Liver (tissue), 4 donors: Measurements from ENCODE around the gene COX17. TPM values are rescaled to one million over a fixed set of nuclear protein-coding genes. Genes with fewer than 3 reads are reported as not detected.

ENCODE experiments used
- polyA plus RNA-seq, 2 donors: library from polyadenylated mRNA; stranded (reverse) in 1 of 2; unstranded in 1 of 2; fragments of 200-250 nt in 1 of 2; fragments of >200 nt in 1 of 2; fragmentation: Nextera tagmentation in 1 of 2; extraction: Ambion mirVana in 1 of 2; gene quantifications; one replicate each; pipeline versions ENCODE4 v1.2.1 to v1.2.3, GENCODE V29; 2013 to 2015
- total RNA-seq, 2 donors: library from RNA; depleted of rRNA; stranded (reverse); fragments of >200 nt; gene quantifications; one replicate each; pipeline ENCODE4 v1.2.3, GENCODE V29; 2014
- donor health status: healthy.
- donor health status: healthy.
- donor health status: healthy.

Gene COX17
- total and polyA plus RNA-seq, 4 donors, result 10.3 to 164 (median 49.0) TPM

Other genes with a start within 250 kb of the COX17 start
- gene TMEM39A, start 213.8 kb downstream of the COX17 start, total RNA-seq, result 10 to 100 TPM; 19.7 to 69.2 TPM
- gene TMEM39A, start 213.8 kb downstream of the COX17 start, polyA plus RNA-seq, result 10 to 100 TPM in 1 of 2 donors, 1 to 10 TPM in 1; 4.7 to 15.2 TPM
- gene POGLUT1, start 208.4 kb downstream of the COX17 start, total RNA-seq, result 10 to 100 TPM in 1 of 2 donors, 1 to 10 TPM in 1; 7.2 to 11.1 TPM
- gene POGLUT1, start 208.4 kb downstream of the COX17 start, polyA plus RNA-seq, result 1 to 10 TPM; 4.7 to 6.1 TPM
- 10 to 100 TPM; 25.4 to 30.0 TPM for gene TIMMDC1, start 178.9 kb downstream of the COX17 start, total RNA-seq
- 10 to 100 TPM; 36.4 to 54.2 TPM for gene TIMMDC1, start 178.9 kb downstream of the COX17 start, polyA plus RNA-seq
- gene CD80, start 117.8 kb downstream of the COX17 start, total RNA-seq, result 1 to 10 TPM; 1.0 to 1.5 TPM
- under 1 TPM; 0.21 to 0.22 TPM for gene CD80, start 117.8 kb downstream of the COX17 start, polyA plus RNA-seq
- 1 to 10 TPM; 2.7 to 3.8 TPM for gene ADPRH, start 97.9 kb downstream of the COX17 start, total RNA-seq
- gene ADPRH, start 97.9 kb downstream of the COX17 start, polyA plus RNA-seq, result 1 to 10 TPM in 1 of 2 donors, under 1 TPM in 1; 0.89 to 2.1 TPM
- 10 to 100 TPM in 1 of 2 donors, 1 to 10 TPM in 1; 6.0 to 63.9 TPM for gene PLA1A, start 79.5 kb downstream of the COX17 start, total RNA-seq
- 10 to 100 TPM; 30.6 to 35.4 TPM for gene PLA1A, start 79.5 kb downstream of the COX17 start, polyA plus RNA-seq
- gene POPDC2, start 16.8 kb downstream of the COX17 start, total RNA-seq, result 1 to 10 TPM in 1 of 2 donors, under 1 TPM in 1; 0.37 to 1.1 TPM
- gene POPDC2, start 16.8 kb downstream of the COX17 start, polyA plus RNA-seq, result under 1 TPM; 0.16 to 0.54 TPM
- gene CFAP91, start 25.6 kb upstream of the COX17 start, total RNA-seq, result 1 to 10 TPM in 1 of 2 donors, under 1 TPM in 1; 0.23 to 1.3 TPM
- gene CFAP91, start 25.6 kb upstream of the COX17 start, polyA plus RNA-seq, result under 1 TPM; 0.48 to 0.63 TPM
- gene NR1I2, start 104.7 kb upstream of the COX17 start, total RNA-seq, result 100 to 1,000 TPM in 1 of 2 donors, 1 to 10 TPM in 1; 3.2 to 121 TPM
- gene NR1I2, start 104.7 kb upstream of the COX17 start, polyA plus RNA-seq, result 10 to 100 TPM; 32.6 to 63.5 TPM